Measurements from ENCODE around the gene HSPA1L.
"Not testable (repeated sequence)": the region's sequence is repeated elsewhere in the genome, so short reads cannot be mapped to it uniquely, and the experiment has no call there.

Gene HSPA1L

DNA sequence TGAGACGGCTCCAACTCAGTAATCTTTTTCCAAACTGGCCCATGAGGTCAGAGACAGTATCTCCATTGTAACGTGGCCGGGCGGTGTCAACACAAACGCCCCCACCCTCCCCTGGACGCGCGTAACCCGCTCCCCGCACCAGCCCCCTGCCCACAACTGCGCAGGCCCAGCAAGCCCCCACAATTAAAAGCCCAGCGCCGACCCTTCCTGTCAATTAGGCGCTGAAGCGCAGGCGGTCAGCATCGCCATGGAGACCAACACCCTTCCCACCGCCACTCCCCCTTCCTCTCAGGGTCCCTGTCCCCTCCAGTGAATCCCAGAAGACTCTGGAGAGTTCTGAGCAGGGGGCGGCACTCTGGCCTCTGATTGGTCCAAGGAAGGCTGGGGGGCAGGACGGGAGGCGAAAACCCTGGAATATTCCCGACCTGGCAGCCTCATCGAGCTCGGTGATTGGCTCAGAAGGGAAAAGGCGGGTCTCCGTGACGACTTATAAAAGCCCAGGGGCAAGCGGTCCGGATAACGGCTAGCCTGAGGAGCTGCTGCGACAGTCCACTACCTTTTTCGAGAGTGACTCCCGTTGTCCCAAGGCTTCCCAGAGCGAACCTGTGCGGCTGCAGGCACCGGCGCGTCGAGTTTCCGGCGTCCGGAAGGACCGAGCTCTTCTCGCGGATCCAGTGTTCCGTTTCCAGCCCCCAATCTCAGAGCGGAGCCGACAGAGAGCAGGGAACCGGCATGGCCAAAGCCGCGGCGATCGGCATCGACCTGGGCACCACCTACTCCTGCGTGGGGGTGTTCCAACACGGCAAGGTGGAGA, at the start of gene HSPA1L, which contains the start of gene HSPA1A:
TSS of gene HSPA1L (minus strand) at position 259 of the 814 bp plus-strand sequence. CDS start 3,311 bp downstream, outside the sequence.
TSS of gene HSPA1A (plus strand) at position 519 of the 814 bp plus-strand sequence. CDS start at position 733, 214 bp downstream.
- DNase-seq: peak; percentile 100

DNA sequence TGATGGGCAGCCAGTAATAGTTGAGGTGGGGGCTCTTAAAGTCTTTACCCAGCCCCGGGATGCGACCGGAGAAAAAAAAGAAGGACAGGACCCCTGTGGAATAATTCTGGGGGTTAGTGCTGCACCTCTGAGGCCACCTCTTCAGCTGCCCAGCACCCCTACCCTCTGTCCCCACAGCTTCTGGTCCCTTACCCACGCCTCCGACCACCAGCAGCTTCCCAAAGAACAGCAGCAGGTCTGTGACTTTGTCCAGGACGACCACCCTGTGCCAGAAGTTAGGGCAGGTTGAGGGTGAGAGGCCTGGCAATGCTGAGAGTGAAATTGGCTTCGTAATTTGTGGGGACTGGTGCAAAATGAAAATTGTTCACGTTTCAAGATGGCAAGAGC, 49.7 kb upstream of the HSPA1L start:
- DNase-seq: no peak

DNA sequence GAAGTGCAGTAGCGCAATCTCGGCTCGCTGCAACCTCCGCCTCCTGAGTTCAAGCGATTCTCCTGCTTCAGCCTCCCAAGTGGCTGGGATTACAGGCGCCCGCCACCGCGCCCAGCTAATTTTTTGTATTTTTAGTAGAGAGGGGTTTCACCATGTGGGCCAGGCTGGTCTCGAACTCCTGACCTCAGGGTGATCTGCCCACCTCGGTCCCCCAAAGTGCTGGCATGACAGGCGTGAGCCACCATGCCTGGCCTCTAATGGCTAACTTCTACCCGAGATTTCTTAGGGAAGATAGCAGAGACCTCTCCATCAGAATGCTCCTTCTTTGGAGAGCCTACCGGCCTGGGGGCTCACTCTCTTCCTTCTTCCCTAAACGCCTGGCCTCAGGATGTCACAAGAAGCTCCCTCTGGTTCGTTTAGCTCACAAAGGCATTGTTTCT, 49.1 kb upstream of the HSPA1L start:
- not testable (repeated sequence) for DNase-seq

DNA sequence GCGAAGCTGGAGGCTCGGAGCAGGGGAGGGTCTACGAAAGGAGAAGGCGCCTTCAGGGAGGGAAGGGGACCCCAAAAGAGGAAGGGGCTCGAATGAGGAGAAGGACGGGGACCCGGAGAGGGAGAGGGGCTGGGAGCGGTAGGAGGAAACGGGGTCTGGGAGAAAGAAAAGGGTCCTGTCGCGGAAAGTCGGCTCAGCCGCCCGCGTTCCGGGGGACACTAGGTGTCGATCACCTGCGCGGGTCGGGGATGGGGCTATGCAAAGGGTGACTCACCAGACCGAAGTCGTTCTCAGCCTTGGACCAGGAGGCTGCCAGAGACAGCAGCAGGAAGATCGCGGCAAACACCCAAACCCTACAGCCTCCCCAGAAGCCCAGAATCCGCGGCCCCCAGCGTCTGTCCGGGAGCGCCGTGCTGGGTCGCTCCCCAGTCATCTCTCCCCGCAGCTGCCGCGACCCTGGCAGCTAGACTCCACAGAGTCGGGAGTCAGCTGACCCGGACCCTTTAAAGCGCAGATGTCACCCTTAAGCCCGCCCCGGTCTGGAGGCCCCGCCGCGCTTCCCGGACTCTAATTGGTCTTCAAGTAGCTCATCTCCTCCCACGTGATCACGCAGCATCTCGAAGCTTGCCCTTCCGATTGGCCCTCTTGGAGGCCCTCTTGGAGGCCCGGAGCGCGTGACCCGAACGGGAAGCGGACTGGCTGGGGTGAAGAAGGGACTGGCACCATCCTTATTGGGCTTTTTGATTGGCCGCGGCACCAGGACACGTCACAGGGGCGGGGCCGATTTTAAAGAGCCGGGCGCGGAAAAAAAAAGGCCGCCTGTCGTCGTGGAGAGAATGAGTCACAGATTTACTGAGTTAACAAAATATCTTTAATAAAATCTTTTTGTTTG, 47.5 kb upstream of the HSPA1L start, which contains the start of gene NEU1:
TSS of gene NEU1 (minus strand) at position 478 of the 892 bp plus-strand sequence. CDS start at position 433, 45 bp downstream.
- DNase-seq: peak; percentile 98

DNA sequence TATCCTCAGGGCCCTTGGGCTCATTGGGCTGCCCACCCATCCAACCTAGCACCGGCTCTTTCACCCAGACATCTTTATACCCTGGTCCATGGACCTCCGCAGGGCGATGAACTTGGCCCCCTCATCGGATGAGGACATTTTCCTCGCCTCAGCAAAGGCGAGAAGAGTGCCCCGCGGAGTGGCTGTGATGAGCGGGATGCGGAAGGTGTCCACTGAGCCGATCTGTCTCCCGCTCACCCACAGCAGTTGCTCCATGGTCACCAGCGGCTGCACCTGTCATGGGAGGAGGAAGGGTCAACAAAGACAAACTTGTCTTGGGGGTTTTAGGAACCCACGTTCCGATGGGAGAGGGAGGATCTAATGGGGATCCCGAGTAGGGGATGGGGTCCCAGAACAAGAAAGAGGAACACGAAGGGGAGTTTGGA, 46.8 kb upstream of the HSPA1L start:
- no peak for DNase-seq

DNA sequence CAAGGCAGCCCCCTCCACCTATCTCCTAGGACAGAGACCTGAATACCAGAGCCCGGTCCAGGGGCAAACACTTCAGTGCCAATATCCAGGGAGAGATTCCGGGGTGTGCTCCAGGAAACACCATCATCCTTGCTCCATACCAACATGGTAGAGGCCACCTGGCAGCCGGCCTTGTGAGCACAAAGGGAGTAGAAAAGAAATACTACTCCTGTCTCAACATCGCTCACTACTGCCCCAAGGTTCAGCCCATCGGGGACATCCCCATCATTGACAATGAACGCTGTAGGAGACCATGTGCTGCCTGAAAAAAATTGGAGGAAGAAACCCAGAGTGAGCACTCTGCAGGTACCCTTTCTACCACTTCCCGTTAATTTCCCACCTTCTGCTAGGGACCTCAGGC, 46.1 kb upstream of the HSPA1L start:
- DNase-seq: no peak

DNA sequence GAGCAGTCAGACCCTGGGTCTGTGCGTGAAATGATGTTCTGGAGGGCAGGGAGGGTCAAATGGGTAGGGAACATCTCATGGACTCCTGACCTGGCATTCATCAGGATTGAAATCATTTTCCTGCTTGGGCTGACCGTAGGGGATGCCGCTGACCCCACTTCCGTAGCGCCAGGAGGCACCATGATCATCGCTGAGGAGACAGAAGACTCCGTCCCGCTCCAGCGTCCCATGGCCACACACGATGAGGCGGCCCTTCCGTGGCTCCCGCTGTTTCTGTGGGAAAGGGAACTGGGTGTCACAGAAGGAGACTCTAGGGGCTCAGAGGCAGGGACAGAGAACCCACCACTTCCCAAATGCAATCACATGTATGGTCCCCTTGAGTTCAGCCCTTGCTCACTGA, 45.3 kb upstream of the HSPA1L start:
- DNase-seq: no peak

DNA sequence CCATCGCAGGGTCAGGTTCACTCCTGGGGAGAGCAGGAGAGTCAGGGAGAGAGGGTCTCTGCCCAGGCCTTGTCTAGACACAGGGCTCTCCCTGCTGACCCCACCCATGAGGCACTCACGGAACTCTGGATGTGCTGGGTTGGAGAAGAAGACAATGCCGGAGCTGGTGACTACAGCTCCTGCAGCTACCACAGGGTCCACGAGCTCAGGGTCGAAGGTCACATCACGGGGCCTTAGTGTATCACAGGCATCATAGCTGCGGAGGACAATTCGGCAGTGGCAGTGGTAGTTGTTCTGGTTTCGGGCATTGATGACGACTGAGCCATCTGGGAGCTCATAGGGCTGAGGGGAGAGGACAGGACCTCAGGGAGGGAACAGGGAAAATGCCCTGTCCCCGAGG, 44.8 kb upstream of the HSPA1L start:
- DNase-seq: no peak

DNA sequence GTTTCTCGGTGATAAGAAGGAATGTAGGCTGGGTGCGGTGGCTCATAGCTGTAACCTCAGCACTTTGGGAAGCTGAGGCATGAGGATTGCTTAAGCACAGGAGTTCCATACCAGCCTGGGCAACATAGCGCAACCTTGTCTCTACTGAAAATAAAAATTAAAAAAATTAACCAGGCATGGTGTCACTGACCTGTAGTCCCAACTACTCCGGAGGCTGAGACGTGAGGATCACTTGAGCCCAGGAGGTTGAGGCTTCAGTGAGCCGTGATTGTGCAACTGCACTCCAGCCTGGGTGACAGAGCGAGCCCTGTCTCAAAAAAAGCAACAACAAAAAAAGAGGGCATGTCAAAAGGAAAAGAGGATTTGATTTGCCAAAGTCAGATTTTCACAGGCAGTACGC, 43.6 kb upstream of the HSPA1L start:
- no peak for DNase-seq

DNA sequence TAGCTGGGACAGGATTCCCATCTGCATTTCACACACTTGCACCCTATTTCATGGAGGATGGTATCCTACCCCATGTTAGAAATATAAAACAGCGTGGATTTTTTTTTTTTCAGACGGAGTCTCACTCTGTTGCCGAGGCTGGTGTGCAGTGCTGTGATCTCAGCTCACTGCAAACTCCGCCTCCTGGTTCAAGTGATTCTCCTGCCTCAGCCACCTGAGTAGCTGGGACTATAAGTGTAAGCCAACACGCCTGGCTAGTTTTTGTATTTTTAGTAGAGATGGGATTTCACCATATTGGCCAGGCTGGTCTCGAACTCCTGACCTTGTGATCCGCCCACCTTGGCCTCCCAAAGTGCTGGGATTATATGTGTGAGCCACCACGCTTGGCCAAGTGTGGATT, 42.7 kb upstream of the HSPA1L start:
- DNase-seq: not testable (repeated sequence)

DNA sequence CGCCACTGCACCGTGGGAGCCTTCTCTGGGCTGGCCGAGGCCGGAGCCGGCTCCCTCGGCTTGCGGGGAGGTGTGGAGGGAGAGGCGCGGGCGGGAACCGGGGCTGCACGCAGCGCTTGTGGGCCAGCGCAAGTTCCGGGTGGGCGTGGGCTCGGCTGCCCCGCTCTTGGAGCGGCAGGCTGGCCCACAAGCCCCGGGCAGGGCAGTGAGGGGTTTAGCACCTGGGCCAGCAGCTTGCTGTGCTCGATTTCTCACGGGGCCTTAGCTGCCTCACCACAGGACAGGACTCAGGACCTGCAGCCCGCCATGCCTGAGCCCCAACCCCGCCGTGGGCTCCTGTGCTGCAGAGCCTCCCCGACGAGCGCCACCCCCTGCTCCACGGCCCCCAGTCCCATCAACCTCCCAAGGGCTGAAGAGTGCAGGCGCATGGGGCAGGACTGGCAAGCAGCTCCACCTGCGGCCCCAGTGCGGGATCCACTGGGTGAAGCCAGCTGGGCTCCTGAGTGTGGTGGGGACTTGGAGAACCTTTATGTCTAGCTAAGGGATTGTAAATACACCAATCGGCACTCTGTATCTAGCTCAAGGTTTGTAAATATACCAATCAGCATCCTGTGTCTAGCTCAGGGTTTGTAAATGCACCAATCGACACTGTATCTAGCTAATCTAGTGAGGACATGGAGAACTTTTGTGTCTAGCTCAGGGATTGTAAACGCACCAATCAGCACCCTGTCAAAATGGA, 37.1 kb upstream of the HSPA1L start:
- DNase-seq: not testable (repeated sequence)

DNA sequence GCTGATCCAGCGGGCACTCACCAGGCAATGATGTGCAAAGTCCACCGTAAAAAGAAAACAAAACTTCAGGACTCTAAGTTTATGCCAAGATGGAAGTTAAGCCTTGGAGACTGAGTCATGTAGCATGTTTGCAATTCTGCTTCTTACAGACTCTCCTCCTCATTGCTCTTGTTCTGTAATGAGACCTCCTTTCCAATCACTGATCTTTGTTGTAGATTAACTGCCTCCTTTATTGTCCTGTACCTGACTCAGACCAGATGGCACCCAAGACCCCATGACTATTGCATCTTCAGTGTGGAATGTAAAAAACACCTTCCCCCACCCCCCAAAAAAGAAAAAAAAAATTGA, 36.4 kb upstream of the HSPA1L start:
- no peak for DNase-seq

DNA sequence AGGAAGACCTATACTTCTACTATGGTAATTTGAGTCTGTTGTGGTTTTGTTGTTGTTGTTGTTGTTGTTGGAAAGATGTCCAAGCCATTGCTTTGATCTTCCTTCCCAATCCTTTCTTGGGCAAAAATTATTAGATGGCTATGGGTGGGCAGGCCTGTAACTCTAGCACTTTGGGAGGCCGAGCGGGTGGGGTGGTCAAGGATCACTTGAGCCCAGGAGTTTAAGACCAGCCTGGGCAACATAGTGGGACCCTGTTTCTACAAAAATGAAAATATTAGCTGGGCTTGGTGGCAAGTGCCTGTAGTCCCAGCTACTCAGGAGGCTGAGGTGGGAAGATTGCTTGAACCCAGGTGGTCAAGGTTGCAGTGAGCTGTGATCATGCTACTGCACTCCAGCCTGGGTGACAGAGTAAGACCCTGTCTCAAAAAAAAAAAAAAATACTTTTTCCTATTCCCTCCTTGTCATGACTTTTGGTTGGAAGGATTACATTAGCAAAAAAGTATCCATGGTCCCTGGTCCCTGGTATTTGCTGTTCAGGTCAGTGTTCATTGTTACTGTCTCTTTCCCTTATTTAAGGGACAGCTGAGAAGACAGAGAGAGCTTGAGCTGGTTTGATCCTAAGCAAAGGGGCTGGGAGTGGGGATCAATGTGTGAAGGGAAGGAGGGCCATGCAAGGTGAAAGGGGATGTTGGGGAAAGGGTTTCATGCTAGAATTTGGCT, 35.8 kb upstream of the HSPA1L start:
- DNase-seq: no peak

DNA sequence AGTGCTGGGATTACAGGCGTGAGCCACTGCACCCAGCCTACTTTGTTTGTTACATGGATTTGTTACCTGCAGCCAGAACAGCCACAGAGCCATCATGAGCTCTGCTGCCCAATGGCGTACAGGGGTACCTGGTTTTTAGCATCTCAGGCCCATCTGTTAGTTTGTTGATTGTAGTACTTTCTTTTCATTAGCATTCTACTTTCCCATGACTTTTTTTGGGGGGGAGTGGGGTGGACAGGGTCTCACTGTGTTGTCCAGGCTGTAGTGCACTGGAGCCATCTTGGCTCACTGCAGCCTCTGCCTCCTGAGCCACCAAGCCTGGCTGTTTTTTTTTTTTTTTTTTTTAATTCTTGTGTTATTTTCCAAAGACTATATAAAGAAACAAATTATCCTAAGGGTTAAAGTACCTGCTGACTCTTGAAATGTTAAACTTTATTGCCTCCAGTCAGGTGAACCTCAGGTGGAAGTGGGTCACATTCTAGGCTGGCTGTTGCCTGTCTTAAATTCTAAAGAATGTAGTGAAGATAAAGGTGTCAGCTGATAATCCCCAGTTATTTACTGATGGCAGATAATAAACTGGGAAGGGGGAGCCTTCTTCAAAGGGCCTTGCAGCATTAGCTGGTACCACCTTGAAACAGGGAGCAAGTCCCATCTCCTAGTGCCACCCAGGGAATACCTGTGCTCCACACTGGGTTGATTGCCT, 32.3 kb upstream of the HSPA1L start:
- no peak for DNase-seq

DNA sequence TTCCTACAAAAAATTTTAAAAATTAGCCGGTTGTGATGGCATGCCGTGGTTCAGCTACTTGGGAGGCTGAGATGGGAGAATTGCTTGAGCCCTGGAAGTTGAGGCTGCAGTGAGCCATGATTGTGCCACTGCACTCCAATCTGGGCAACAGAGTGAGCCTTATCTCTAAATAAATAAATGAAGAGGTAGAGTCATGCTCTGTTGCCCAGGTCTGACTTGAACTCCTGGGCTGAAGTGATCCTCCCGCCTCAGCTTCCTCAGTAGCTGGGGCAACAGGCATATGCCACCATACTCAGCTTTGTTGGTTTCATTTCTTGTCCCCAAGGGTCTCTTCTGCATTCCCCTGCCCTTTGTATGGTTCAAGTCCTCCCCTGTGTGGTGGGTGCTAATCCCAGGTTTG, 29.4 kb upstream of the HSPA1L start:
- no peak for DNase-seq

DNA sequence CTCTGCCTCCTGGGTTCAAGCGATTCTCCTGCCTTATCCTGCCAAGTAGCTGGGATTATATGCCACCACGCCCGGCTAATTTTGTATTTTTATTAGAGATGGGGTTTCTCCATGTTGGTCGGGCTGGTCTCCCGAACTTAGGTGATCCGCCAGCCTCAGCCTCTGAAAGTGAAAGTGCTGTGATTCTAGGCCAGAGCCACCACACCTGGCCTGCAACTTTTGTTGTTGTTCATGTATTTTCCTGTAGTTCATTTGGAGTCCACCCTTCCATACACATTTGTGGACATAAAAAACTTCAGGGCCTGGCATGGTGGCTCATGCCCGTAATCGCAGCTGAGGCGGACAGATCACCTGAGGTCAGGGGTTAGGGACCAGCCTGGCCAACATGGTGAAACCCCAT, 27.0 kb upstream of the HSPA1L start:
- DNase-seq: no peak

DNA sequence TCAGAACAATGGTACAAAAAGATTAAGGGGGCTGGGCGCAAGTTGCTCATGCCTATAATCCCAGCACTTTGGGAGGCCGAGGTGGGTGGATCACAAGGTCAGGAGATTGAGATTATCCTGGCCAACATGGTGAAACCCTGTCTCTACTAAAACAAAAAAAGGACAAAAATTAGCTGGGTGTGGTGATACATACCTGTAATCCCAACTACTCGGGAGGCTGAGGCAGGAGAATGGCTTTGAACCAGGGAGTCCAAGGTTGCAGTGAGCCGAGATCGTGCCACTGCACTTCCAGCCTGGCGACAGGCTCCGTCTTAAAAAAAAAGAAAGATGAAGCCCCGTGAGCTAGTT, 24.7 kb upstream of the HSPA1L start:
- not testable (repeated sequence) for DNase-seq

DNA sequence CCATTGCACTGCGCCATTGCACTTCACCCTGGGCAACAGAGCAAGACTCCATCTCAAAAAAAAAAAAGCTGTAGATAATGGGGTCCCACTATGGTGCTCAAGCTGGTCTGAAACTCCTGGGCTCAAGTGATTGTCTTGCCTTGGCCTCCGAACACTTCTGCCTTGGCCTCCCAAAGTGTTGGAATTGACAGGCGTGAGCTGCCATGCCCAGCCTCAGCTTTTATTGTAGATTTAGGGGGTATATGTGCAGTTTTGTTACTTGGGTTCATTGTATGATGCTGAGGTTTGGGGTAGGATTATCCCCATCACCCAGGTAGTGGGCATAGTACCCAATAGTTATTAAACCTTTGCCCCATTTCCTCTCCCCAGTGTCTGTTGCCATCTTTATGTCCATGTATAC, 23.9 kb upstream of the HSPA1L start:
- DNase-seq: no peak

DNA sequence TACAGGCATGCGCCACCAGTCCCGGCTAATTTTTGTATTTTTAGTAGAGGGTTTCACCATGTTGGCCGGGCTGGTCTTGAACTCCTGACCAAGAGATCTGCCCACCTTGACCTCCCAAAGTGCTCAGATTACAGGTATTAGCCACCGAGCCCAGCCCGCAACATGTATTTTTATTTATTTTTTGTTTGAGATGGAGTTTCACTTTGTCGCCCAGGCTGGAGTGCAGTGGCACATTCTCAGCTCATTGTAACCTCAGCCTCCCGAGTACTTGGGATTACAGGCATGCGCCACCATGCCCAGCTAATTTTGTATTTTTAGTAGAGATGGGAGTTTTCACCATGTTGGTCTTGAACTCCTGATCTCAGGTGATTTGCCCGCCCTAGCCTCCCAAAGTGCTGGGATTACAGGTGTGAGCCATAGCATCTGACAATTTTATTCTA, 23.1 kb upstream of the HSPA1L start:
- DNase-seq: not testable (repeated sequence)

DNA sequence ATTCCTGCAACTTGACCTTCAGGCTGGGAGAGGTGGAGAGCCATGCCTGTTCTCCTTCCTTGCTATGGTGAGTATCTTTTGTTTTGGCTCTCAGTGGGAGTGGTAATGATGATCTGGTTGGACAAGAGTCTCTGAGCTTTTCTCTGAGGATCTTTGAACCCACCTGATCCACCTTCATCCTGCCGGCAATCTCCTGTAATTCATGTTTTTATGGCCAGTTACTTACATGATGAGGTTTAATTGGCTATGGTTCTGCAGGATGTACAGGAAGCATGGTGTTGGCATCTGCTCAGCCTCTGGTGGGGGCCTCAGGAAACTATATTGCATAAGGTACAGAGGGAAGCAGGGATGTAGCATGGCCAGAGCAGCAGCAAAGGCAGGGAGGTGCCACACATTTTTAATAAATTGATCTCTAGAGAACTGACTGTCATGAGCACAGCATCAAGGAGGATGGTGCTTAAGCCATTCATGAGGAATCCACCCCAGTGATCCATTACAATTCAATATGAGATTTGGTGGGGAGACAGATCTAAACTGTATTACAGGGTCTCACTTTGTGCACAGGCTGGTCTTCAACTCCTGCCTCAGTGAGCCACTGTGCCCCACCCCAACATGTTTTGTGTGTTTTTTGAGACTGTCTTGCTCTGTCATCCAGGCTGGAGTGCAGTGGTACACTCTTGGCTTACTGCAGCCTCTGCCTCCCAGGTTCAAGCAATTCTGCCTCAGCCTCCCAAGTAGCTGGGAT, 22.5 kb upstream of the HSPA1L start:
- DNase-seq: no peak
